A549 (cell line): ENCODE measurements around the gene ABCA3. TPM values are rescaled to one million over a fixed set of nuclear protein-coding genes. Genes with fewer than 3 reads are reported as not detected.

Source experiments
- ATAC-seq, 2 experiments: fragments of 200-7000 bp in 1 of 2; fragments of >200 bp in 1 of 2; cut with Nextera tagmentation in 1 of 2; cut with Tn5 transposase in 1 of 2; 3 replicates each; pipeline versions ENCODE4 v1.8.0 to v1.9.1; 2018 to 2020; ENCODE audit warnings: mild to moderate bottlenecking in 1 of 2, moderate library complexity in 1 of 2
- CTCF ChIA-PET: fragments of 300-600 bp; sonication (Branson Sonifier 250); formaldehyde crosslinking; extraction: SDS; loops from one replicate; lab custom pipeline; 2021; ENCODE audit warnings: antibody characterized with exemption, inconsistent platforms; lab: Yijun Ruan, JAX
- POLR2A ChIA-PET: fragments of 350-600 bp; formaldehyde crosslinking; extraction: SDS; loops from one replicate; lab custom pipeline; 2021; ENCODE audit warnings: antibody characterized with exemption, inconsistent platforms; lab: Yijun Ruan, JAX
- DNase-seq, 2 experiments: peaks; one replicate each; pipeline versions ENCODE4 v3.0.0 to v3.0.0-alpha.2; 2011 to 2016; ENCODE audit warnings: low read depth in 1 of 2, low spot score in 1 of 2
- FAIRE-seq: peaks from 2 replicates; lab custom pipeline; 2011; peaks lifted over from hg19 to GRCh38; lab: Jason Lieb, UNC
- H3K27ac ChIP-seq, 2 experiments: fragments of >200 bp; sonication (Bioruptor Twin); formaldehyde crosslinking; 3 replicates each; pipeline ENCODE4 v1.5.1; 2016 to 2017
- H3K4me1 ChIP-seq: fragments of >200 bp; sonication (Bioruptor Twin); formaldehyde crosslinking; 3 replicates; pipeline ENCODE4 v1.6.1; 2016
- H3K4me2 ChIP-seq: fragments of >200 bp; sonication (Bioruptor Twin); formaldehyde crosslinking; 3 replicates; pipeline ENCODE4 v1.6.1; 2016
- H3K4me3 ChIP-seq: fragments of >200 bp; sonication (Bioruptor Twin); formaldehyde crosslinking; 3 replicates; pipeline ENCODE4 v1.5.1; 2016
- H3K9me3 ChIP-seq: fragments of >200 bp; sonication (Bioruptor Twin); formaldehyde crosslinking; 3 replicates; pipeline ENCODE4 v1.6.1; 2016
- BHLHE40 ChIP-seq: IDR thresholded peaks from 2 replicates; pipeline ENCODE4 v1.6.1; 2012; ENCODE audit warnings: low read depth, low read length, inconsistent platforms
- CBX2 ChIP-seq: fragments of 200-600 bp; sonication (generic); IDR thresholded peaks from 2 replicates; pipeline ENCODE4 v1.6.1; 2016; ENCODE audit warnings: low read depth, mild to moderate bottlenecking, borderline replicate concordance
- CHD4 ChIP-seq: fragments of 200-600 bp; sonication (generic); IDR thresholded peaks from 2 replicates; pipeline ENCODE4 v1.6.1; 2016; ENCODE audit warnings: antibody characterized with exemption, mild to moderate bottlenecking, borderline replicate concordance
- EHF ChIP-seq: fragments of 250-450 bp; sonication (Bioruptor Pico); IDR thresholded peaks from 2 replicates; pipeline ENCODE4 v1.5.0; 2020; ENCODE audit warnings: mild to moderate bottlenecking
- EP300 ChIP-seq, 2 experiments: fragments of >200 bp; sonication (Bioruptor Twin); formaldehyde crosslinking; IDR thresholded peaks; 2 replicates in 1 of 2; 3 replicates in 1 of 2; pipeline ENCODE4 v1.6.1; 2016 to 2017
- FOSB ChIP-seq: fragments of 250-450 bp; sonication (Bioruptor Pico); IDR thresholded peaks from 2 replicates; pipeline ENCODE4 v1.5.0; 2020; ENCODE audit warnings: mild to moderate bottlenecking, moderate library complexity
- FOSL2 ChIP-seq, 2 experiments: fragments of 450-650 bp in 1 of 2; fragments of >200 bp in 1 of 2; sonication (Bioruptor Twin) in 1 of 2; formaldehyde crosslinking; IDR thresholded peaks; 2 replicates each; pipeline versions ENCODE4 v1.5.0 to v1.6.1; 2016 to 2020; ENCODE audit warnings: mild to moderate bottlenecking in 1 of 2, moderate library complexity in 1 of 2
- HEYL ChIP-seq: fragments of 250-450 bp; sonication (Bioruptor Pico); IDR thresholded peaks from 2 replicates; pipeline ENCODE4 v1.8.0; 2021; ENCODE audit warnings: mild to moderate bottlenecking, moderate library complexity
- JUN ChIP-seq, 2 experiments: fragments of >200 bp; sonication (Bioruptor Twin); formaldehyde crosslinking; IDR thresholded peaks; 2 replicates in 1 of 2; 3 replicates in 1 of 2; pipeline ENCODE4 v1.6.1; 2016 to 2017
- KDM1A ChIP-seq: fragments of 200-600 bp; sonication (generic); IDR thresholded peaks from 2 replicates; pipeline ENCODE4 v1.6.1; 2016; ENCODE audit warnings: low read depth, mild to moderate bottlenecking
- MAFK ChIP-seq: fragments of 450-650 bp; IDR thresholded peaks from 2 replicates; pipeline ENCODE4 v1.6.1; 2014; ENCODE audit not compliant: partially characterized antibody
- MYC ChIP-seq: IDR thresholded peaks from 2 replicates; pipeline ENCODE4 v1.6.1; 2012; ENCODE audit warnings: mild to moderate bottlenecking, inconsistent platforms, low read length, improper control_type of control experiment, borderline replicate concordance
- NFE2L2 ChIP-seq: fragments of 150-350 bp; conservative IDR thresholded peaks from 2 replicates; pipeline ENCODE4 v1.6.1; 2014; ENCODE audit warnings: low read length
- NPAS2 ChIP-seq: fragments of 250-450 bp; sonication (Bioruptor Pico); IDR thresholded peaks from 2 replicates; pipeline ENCODE4 v1.8.0; 2022; ENCODE audit warnings: mild to moderate bottlenecking, moderate library complexity, borderline replicate concordance
- PHF8 ChIP-seq: fragments of 200-600 bp; sonication (generic); IDR thresholded peaks from 2 replicates; pipeline ENCODE4 v1.6.1; 2016; ENCODE audit warnings: low read depth, mild to moderate bottlenecking, antibody characterized with exemption, moderate library complexity, borderline replicate concordance
- RCOR1 ChIP-seq: fragments of 150-350 bp; IDR thresholded peaks from 2 replicates; pipeline ENCODE4 v1.6.1; 2014; ENCODE audit warnings: antibody characterized with exemption, low read length, low read depth
- RNF2 ChIP-seq: fragments of 200-600 bp; sonication (generic); IDR thresholded peaks from 2 replicates; pipeline ENCODE4 v1.6.1; 2016; ENCODE audit warnings: low read depth, mild to moderate bottlenecking, antibody characterized with exemption, moderate library complexity, borderline replicate concordance
- SMC3 ChIP-seq: fragments of >200 bp; sonication (Bioruptor Twin); formaldehyde crosslinking; IDR thresholded peaks from 3 replicates; pipeline ENCODE4 v1.6.1; 2018; ENCODE audit warnings: inconsistent platforms
- TFCP2L1 ChIP-seq: fragments of 250-450 bp; sonication (Bioruptor Pico); IDR thresholded peaks from 2 replicates; pipeline ENCODE4 v1.5.0; 2021; ENCODE audit warnings: mild to moderate bottlenecking
- ZFP36 ChIP-seq: fragments of 450-650 bp; IDR thresholded peaks from 2 replicates; pipeline ENCODE4 v1.6.1; 2014; ENCODE audit warnings: borderline replicate concordance; ENCODE audit not compliant: partially characterized antibody
- ZNF302 ChIP-seq: fragments of 250-450 bp; sonication (Bioruptor Pico); IDR thresholded peaks from 2 replicates; pipeline ENCODE4 v1.9.0; 2021; ENCODE audit warnings: inconsistent platforms, mild to moderate bottlenecking, moderate library complexity
- whole genome bisulfite sequencing: methylation state at CpG from one replicate; pipeline ENCODE4 v1.1.6; 2017; ENCODE audit errors: missing lambda C conversion rate; 5-methylcytosine and 5-hydroxymethylcytosine counted together
- polyA plus RNA-seq, 4 experiments: library from polyadenylated mRNA; depleted of rRNA in 3 of 4; stranded (reverse); fragments of >200 nt; fragmentation: RNase III in 1 of 4; extraction: RNeasy Plus Mini Kit Qiagen cat#74134 plus additional on column Dnase treatment in 1 of 4; gene quantifications; 2 replicates in 3 of 4; 3 replicates in 1 of 4; pipeline ENCODE4 v1.2.3, GENCODE V29; 2011 to 2017
- TF ChIP-seq, protein P1 (sequence below): fragments of 450-650 bp; IDR thresholded peaks from 2 replicates; pipeline ENCODE4 v1.6.1; 2014; ENCODE audit warnings: antibody characterized with exemption
- TF ChIP-seq, protein P2 (sequence below): IDR thresholded peaks from 2 replicates; pipeline ENCODE4 v1.6.1; 2012
- TF ChIP-seq, protein P3 (sequence below): IDR thresholded peaks from 2 replicates; pipeline ENCODE4 v1.6.1; 2012; ENCODE audit warnings: low read depth, borderline replicate concordance

Gene ABCA3
- polyA plus RNA-seq, 2 of the 4 experiments (the other 2 are of a cell fraction), result 6.4 to 9.9 TPM

DNA sequence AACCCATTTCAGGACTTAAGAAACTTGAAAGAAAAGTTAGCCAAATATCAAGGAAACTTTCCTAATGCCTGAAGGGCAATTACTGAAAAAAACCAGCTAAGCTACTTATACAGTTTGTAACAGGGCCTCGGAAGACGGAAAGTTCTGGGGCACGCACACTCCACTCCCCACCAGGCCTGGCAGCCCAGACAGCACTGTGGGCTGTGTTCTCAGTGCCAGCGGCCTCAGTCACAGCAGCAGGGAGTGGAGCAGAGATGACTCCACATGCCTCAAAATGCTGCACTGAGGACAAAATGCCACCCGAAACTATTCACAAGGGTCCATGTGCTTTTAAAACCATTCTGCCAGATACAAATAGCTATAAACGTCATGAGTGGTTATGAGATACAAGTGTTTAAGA lies 82.8 kb downstream of the ABCA3 start (continued):
- TF ChIP-seq, protein P1, sequence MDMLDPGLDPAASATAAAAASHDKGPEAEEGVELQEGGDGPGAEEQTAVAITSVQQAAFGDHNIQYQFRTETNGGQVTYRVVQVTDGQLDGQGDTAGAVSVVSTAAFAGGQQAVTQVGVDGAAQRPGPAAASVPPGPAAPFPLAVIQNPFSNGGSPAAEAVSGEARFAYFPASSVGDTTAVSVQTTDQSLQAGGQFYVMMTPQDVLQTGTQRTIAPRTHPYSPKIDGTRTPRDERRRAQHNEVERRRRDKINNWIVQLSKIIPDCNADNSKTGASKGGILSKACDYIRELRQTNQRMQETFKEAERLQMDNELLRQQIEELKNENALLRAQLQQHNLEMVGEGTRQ, result no peak
- TF ChIP-seq CHD4, result no peak
- no peak for TF ChIP-seq SMC3
- no peak for TF ChIP-seq ZNF302 (CRISPR knock-in tag)
- TF ChIP-seq, all 56 proteins: peak for 0

DNA sequence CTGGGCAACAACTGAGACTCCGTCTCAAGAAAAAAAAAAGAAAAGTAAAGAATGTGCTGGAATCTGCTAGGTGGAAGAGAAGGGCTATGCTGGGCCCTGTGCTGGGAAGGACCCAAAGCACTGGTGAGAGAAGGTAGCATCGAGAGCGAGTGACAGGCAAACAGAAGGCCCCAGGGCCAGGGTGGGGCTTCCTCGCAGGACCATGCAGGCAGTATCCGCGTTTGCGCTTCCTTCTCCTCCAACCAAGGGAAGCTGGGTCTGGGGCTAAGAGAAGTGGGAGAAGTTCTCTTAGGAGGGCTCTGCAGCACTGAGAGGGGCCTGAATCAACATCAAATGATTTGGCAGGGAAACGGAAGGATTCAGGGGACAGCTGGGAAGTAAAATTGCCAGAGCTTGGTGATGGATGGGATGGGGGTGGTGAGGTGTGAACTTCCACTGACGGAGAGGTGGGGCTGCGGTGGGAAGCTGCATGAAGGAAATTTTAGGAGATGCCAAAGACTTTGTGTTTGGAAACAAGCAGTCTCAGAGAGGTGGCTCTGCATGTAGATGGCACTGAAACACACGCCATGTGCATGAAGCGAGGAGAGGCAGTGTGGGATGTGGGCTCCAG lies 83.9 kb downstream of the ABCA3 start:
- DNase-seq, result no peak
- no peaks in the 10 kb centered on the region for H3K9me3 ChIP-seq
- WGBS, result 91% methylated on average over 12 of the region's 12 CpGs
- H3K4me2 ChIP-seq, result no peak overlapping the region
- ATAC-seq, result no peak
- H3K27ac ChIP-seq, result no peak overlapping the region
- TF ChIP-seq NPAS2 (no peak), JUN (IDR thresholded peaks at IDR 0.05) (no peak), ZFP36 (no peak), PHF8 (no peak), EP300 (IDR thresholded peaks at IDR 0.05) (no peak), NFE2L2 (no peak), RNF2 (no peak), CBX2 (no peak), FOSB (CRISPR knock-in tag) (no peak), HEYL (no peak)
- CTCF ChIA-PET, result interaction anchor here (1.0 to 1.6 kb wide), 4 partner anchors 14 to 157 kb away, joined by 3 to 7 read pairs (median 3); no protein-coding TSS in a partner anchor
- H3K4me3 ChIP-seq, result no peak overlapping the region
- peaks cover 14% of the 10 kb centered on the region for H3K4me1 ChIP-seq
- no peak for FAIRE-seq
- POLR2A ChIA-PET, result no interaction called here

DNA sequence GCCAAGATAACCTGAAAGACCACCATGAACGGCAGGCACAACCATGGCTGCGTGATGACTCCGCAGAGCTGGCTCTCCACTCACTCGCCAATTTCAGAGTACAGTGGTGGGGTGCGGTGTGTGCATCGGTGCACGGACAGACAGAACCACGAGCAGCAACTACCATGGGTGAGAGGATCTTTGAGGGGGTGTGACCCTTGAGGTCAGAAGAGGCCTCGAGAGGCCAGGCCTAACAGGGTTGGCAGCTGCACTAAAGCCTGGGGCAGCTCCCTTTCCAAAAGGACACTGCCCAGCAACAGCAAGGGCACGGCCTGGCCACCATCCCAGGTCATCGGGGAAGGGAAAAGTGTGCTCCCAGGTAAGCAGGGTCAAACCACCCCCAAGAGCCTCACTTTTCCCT lies 87.2 kb downstream of the ABCA3 start:
- Histone ChIP-seq H3K27ac (no peak overlapping the region), H3K4me2 (no peak overlapping the region), H3K4me3 (no peak overlapping the region), H3K4me1 (peaks cover 20% of the 10 kb centered on the region), H3K9me3 (no peaks in the 10 kb centered on the region)
- no peak for TF ChIP-seq TFCP2L1
- no peak for TF ChIP-seq MAFK
- TF ChIP-seq MYC, result no peak
- no peak for TF ChIP-seq CBX2
- no peak for TF ChIP-seq KDM1A
- TF ChIP-seq FOSL2 (IDR thresholded peaks at IDR 0.05), result no peak
- no peak for TF ChIP-seq FOSL2 (CRISPR knock-in tag; IDR thresholded peaks at IDR 0.05)
- no peak for TF ChIP-seq BHLHE40
- no peak for TF ChIP-seq EHF
- TF ChIP-seq NFE2L2, result no peak
- TF ChIP-seq ZFP36, result no peak
- TF ChIP-seq RNF2, result no peak
- TF ChIP-seq, protein P2, sequence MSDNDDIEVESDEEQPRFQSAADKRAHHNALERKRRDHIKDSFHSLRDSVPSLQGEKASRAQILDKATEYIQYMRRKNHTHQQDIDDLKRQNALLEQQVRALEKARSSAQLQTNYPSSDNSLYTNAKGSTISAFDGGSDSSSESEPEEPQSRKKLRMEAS, result no peak
- TF ChIP-seq RCOR1, result no peak
- no peak for TF ChIP-seq ZNF302 (CRISPR knock-in tag)
- TF ChIP-seq, protein P3, sequence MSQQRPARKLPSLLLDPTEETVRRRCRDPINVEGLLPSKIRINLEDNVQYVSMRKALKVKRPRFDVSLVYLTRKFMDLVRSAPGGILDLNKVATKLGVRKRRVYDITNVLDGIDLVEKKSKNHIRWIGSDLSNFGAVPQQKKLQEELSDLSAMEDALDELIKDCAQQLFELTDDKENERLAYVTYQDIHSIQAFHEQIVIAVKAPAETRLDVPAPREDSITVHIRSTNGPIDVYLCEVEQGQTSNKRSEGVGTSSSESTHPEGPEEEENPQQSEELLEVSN, result no peak
- FAIRE-seq (no peak), ATAC-seq (no peak), DNase-seq (no peak)
- ChIA-PET POLR2A (interaction anchor here (3.9 to 4.9 kb wide), 2 partner anchors 9 to 98 kb away, joined by 15 to 25 read pairs; partner anchors contain the start of gene TRAF7), CTCF (interaction anchor here (0.8 to 3.5 kb wide), 3 partner anchors 10 to 57 kb away, joined by 3 to 33 read pairs (median 21); partner anchors contain the start of gene CASKIN1)
- 82% methylated on average over 10 of the region's 11 CpGs for WGBS
